Thyroid gland (tissue), 4 donors: ENCODE measurements around the gene B3GNT5.

ENCODE experiments used
- CTCF ChIP-seq, 6 experiments: fragments of 200-600 bp in 3 of 6; fragments of 450-650 bp in 3 of 6; sonication (generic) in 3 of 6; IDR thresholded peaks; one replicate each; pipeline ENCODE4 v1.5.1; 2016 to 2019; ENCODE audit warnings: antibody characterized with exemption in 6 of 6, mild to moderate bottlenecking in 2 of 6, inconsistent platforms in 1 of 6, moderate library complexity in 1 of 6
- POLR2A ChIP-seq, 2 donors: fragments of 450-650 bp; IDR thresholded peaks; one replicate each; pipeline ENCODE4 v1.6.1; 2017; ENCODE audit warnings: antibody characterized with exemption in 2 of 2, mild to moderate bottlenecking in 2 of 2, moderate library complexity in 1 of 2

- no peak for TF ChIP-seq CTCF (IDR thresholded peaks at IDR 0.05)
- no peak for TF ChIP-seq POLR2A (IDR thresholded peaks at IDR 0.05)
Observed at GRCh38 chr3:183210862-183211341, 42.2 kb upstream of the B3GNT5 start.
